PC-3 (cell line): Measurements from ENCODE around the gene IFITM2. TPM values are rescaled to one million over a fixed set of nuclear protein-coding genes. Genes with fewer than 3 reads are reported as not detected.
"Not testable (repeated sequence)": the region's sequence is repeated elsewhere in the genome, so short reads cannot be mapped to it uniquely, and the experiment has no call there.

ENCODE experiments used
- ATAC-seq: fragments of 200-7000 bp; cut with Tn5 transposase; 2 replicates; pipeline ENCODE4 v1.9.1; 2020; ENCODE audit warnings: mild to moderate bottlenecking, moderate library complexity
- BruUV-seq: library from RNA; stranded (reverse); fragments of 400-500 nt; replicated peaks from 2 replicates; lab custom pipeline; 2021; lab: Mats Ljungman, UMichigan
- CTCF ChIA-PET: fragments of 300-600 bp; sonication (Branson Sonifier 250); formaldehyde crosslinking; loops from one replicate; lab custom pipeline; 2022; ENCODE audit warnings: antibody characterized with exemption; lab: Charles Lee
- POLR2A ChIA-PET: fragments of 300-600 bp; sonication (Branson Sonifier 250); formaldehyde crosslinking; loops from one replicate; lab custom pipeline; 2022; ENCODE audit warnings: antibody characterized with exemption; ENCODE audit not compliant: unreplicated experiment; lab: Charles Lee
- DNase-seq: peaks from one replicate; pipeline ENCODE4 v3.0.0-alpha.2; 2015
- H2AFZ ChIP-seq: fragments of 300-600 bp; sonication (generic); 2 replicates; pipeline ENCODE4 v1.6.0; 2016; ENCODE audit warnings: antibody characterized with exemption, low read length
- H3F3A ChIP-seq: fragments of 300-600 bp; sonication (generic); one replicate; pipeline ENCODE4 v1.6.0; 2017; ENCODE audit warnings: antibody characterized with exemption, low read length, control low read depth, mild to moderate bottlenecking; ENCODE audit not compliant: unreplicated experiment
- H3K27ac ChIP-seq: fragments of 300-600 bp; sonication (generic); 2 replicates; pipeline ENCODE4 v1.5.1; 2016; ENCODE audit warnings: mild to moderate bottlenecking, low read length
- H3K27me3 ChIP-seq: fragments of 300-600 bp; sonication (generic); 2 replicates; pipeline ENCODE4 v1.6.1; 2016; ENCODE audit warnings: low read length, mixed read lengths
- H3K36me3 ChIP-seq: fragments of 300-600 bp; sonication (generic); 2 replicates; pipeline ENCODE4 v1.6.1; 2016; ENCODE audit warnings: low read depth, mixed run types, low read length, mixed read lengths
- H3K4me1 ChIP-seq: fragments of 300-600 bp; sonication (generic); 2 replicates; pipeline ENCODE4 v1.5.1; 2016; ENCODE audit warnings: low read length; ENCODE audit not compliant: insufficient read depth
- H3K4me2 ChIP-seq: fragments of 300-600 bp; sonication (generic); 2 replicates; pipeline ENCODE4 v1.6.0; 2016; ENCODE audit warnings: low read length
- H3K4me3 ChIP-seq: fragments of 300-600 bp; sonication (generic); 2 replicates; pipeline ENCODE4 v1.5.1; 2016; ENCODE audit warnings: mild to moderate bottlenecking, low read length, mixed read lengths
- H3K79me2 ChIP-seq: fragments of 300-600 bp; sonication (generic); 2 replicates; pipeline ENCODE4 v1.6.1; 2017; ENCODE audit warnings: low read length, mixed read lengths
- H3K9ac ChIP-seq: fragments of 300-600 bp; sonication (generic); 2 replicates; pipeline ENCODE4 v1.6.0; 2016; ENCODE audit warnings: mild to moderate bottlenecking, low read length
- H3K9me2 ChIP-seq: fragments of 300-600 bp; sonication (generic); replicated peaks from 2 replicates; pipeline ENCODE4 v1.6.1; 2016; ENCODE audit warnings: mixed run types, low read length, mixed read lengths
- H3K9me3 ChIP-seq: fragments of 300-600 bp; sonication (generic); 2 replicates; pipeline ENCODE4 v1.6.1; 2016; ENCODE audit warnings: low read length, mixed read lengths
- H4K20me1 ChIP-seq: fragments of 300-600 bp; sonication (generic); 2 replicates; pipeline ENCODE4 v1.6.1; 2016; ENCODE audit warnings: low read length, mixed read lengths
- EZH2 ChIP-seq: fragments of 300-600 bp; sonication (generic); IDR thresholded peaks from one replicate; pipeline ENCODE4 v1.6.1; 2017; ENCODE audit warnings: antibody characterized with exemption, mild to moderate bottlenecking, low read length; ENCODE audit not compliant: unreplicated experiment
- EZH2phosphoT487 ChIP-seq: fragments of 300-600 bp; sonication (generic); IDR thresholded peaks from 2 replicates; pipeline ENCODE4 v1.6.1; 2018; ENCODE audit warnings: mild to moderate bottlenecking, antibody characterized with exemption, low read length, borderline replicate concordance
- intact Hi-C: fragments of 100-400 bp; cut with micrococcal nuclease; formaldehyde crosslinking; loops from 2 replicates; pipeline ENCODE4 v1.9.0; 2023
- total RNA-seq: library from RNA; depleted of rRNA; stranded (reverse); fragments of >200 nt; gene quantifications from 2 replicates; pipeline ENCODE4 v1.2.3, GENCODE V29; 2014
- TF ChIP-seq, protein P1 (sequence below): fragments of 300-600 bp; sonication (generic); conservative IDR thresholded peaks from 2 replicates; pipeline ENCODE4 v1.5.1; 2017; ENCODE audit warnings: antibody characterized with exemption, low read depth, mild to moderate bottlenecking, low read length

Gene IFITM2
- total RNA-seq, 1 experiment from 2014 or later: 49.0 TPM

DNA sequence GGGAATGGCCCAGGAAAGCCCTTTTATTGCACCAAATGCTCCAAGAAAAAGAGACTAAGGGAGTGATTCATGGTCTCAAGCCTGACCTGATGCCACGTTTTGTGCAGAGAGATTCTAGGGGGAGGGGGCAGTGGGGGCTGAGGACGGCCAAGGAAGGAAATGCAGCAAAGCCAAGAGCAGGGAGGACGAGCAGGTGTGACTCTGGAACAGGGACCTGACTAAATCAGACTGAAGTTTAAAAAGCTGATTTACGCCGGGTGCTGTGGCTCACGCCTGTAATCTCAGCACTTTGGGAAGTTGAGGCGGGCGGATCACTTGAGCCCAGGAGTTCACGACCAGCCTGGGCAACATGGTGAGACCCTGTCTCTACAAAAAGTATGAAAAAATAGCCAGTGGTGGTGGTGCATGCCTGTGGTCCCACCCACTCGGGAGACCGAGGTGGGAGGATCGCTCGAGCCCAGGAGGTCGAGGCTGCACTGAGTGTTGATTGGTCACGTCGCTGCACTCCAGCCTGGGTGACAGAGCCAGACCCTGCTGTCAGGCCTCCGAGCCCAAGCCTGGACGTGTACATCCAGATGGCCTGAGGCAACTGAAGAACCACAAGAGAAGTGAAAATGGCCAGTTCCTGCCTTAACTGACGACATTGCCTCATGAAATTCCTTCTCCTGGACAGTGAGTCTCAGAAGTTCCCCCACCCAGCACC is 23.9 kb downstream of the IFITM2 start:
- intact Hi-C loops: no loop called here

DNA sequence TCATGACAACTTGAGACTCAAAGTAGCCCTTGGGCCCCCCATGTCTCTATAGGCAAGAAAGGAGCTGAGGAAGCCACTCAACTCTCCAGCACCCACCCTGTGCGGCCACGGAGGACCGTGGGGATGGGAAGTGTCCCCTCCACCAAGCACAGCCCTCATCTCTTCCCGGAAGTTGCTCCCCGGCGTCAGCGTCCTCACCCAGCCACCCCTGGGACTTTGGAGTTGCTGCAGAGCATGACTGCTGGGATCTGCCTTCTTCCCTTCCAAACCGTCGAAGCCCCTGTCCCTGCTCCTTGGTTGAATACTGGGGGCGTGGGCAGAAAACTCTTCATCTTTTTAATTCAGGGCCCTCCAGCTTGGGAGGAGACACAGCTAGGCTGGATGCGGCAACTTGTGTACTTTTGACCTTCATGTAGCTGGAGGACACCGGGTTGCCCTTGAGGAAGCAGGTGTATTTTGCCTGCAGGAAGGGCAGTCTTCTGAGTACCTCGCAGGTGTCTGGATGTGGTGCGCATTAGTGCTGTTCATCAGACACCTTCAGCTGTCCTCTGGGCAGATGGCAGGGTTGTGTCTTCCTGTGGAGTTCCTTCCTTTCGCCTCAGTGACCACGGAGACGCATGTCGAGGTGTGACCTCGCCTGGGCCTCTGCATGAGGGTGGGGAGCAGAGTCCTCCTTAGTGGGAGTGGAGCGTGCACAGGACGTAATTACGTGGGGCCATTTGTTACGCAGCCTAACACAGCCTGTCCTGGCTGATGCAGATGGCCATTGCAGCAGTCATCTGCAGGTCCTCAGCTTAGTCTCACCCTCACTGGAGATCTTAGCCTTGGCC is 25.2 kb downstream of the IFITM2 start:
- ChIA-PET POLR2A (no interaction called here), CTCF (no interaction called here)
- Histone ChIP-seq H3K4me3 (no peak overlapping the region), H3K9me3 (no peaks in the 10 kb centered on the region), H2AFZ (no peak overlapping the region), H3K27me3 (no peaks in the 10 kb centered on the region), H3K9ac (no peak overlapping the region), H3K79me2 (no peaks in the 10 kb centered on the region), H4K20me1 (no peaks in the 10 kb centered on the region), H3F3A (no peaks in the 10 kb centered on the region), H3K9me2 (no peaks in the 10 kb centered on the region), H3K36me3 (no peaks in the 10 kb centered on the region), H3K27ac (no peak overlapping the region), H3K4me2 (no peak overlapping the region), H3K4me1 (no peaks in the 10 kb centered on the region)
- TF ChIP-seq EZH2phosphoT487: no peak
- TF ChIP-seq, protein P1, sequence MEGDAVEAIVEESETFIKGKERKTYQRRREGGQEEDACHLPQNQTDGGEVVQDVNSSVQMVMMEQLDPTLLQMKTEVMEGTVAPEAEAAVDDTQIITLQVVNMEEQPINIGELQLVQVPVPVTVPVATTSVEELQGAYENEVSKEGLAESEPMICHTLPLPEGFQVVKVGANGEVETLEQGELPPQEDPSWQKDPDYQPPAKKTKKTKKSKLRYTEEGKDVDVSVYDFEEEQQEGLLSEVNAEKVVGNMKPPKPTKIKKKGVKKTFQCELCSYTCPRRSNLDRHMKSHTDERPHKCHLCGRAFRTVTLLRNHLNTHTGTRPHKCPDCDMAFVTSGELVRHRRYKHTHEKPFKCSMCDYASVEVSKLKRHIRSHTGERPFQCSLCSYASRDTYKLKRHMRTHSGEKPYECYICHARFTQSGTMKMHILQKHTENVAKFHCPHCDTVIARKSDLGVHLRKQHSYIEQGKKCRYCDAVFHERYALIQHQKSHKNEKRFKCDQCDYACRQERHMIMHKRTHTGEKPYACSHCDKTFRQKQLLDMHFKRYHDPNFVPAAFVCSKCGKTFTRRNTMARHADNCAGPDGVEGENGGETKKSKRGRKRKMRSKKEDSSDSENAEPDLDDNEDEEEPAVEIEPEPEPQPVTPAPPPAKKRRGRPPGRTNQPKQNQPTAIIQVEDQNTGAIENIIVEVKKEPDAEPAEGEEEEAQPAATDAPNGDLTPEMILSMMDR: no peak
- TF ChIP-seq EZH2: no peak
- no peak for DNase-seq
- intact Hi-C loops: no loop called here
- no peak for ATAC-seq
- no TSS peak for BruUV-seq

More for the DNA sequence above, 23.9 kb downstream of the IFITM2 start:
- Histone ChIP-seq H3K4me1 (no peaks in the 10 kb centered on the region), H2AFZ (no peak overlapping the region), H3F3A (no peaks in the 10 kb centered on the region), H3K9ac (no peak overlapping the region), H3K9me3 (no peaks in the 10 kb centered on the region), H4K20me1 (no peaks in the 10 kb centered on the region), H3K9me2 (no peaks in the 10 kb centered on the region), H3K27ac (no peak overlapping the region), H3K79me2 (no peaks in the 10 kb centered on the region), H3K4me2 (no peak overlapping the region), H3K4me3 (no peak overlapping the region), H3K27me3 (no peaks in the 10 kb centered on the region), H3K36me3 (no peaks in the 10 kb centered on the region)
- CTCF ChIA-PET: no interaction called here
- ATAC-seq: no peak
- POLR2A ChIA-PET: no interaction called here
- no peak for TF ChIP-seq EZH2phosphoT487
- no peak for DNase-seq
- BruUV-seq: no TSS peak

DNA sequence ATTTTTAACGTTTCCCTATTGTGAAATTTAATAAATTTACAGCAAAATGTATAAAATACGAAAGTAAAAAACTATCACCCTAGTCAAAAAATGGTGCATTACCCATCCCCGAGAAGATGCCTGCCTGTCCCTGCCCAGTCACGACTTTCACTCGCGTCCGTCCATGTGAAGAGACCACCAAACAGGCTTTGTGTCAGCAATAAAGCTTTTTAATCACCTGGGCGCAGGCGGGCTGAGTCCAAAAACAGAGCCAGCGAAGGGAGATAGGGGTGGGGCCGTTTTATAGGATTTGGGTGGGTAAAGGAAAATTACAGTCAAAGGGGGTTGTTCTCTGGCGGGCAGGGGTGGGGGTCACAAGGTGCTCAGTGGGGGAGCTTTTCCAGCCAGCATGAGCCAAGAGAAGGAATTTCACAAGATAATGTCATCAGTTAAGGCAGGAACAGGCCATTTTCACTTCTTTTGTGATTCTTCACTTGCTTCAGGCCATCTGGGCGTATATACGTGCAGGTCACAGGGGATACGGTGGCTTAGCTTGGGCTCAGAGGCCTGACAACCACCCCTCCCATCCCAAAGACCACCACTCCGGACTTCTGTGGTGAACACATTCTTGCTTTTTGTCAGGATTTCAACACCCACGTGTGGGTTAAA is 26.1 kb downstream of the IFITM2 start:
- DNase-seq, H3K9ac ChIP-seq, H3F3A ChIP-seq, CTCF ChIA-PET, H4K20me1 ChIP-seq, H3K9me2 ChIP-seq, POLR2A ChIA-PET, intact Hi-C loops, H2AFZ ChIP-seq, ATAC-seq, H3K9me3 ChIP-seq, BruUV-seq, H3K27ac ChIP-seq, H3K4me3 ChIP-seq, H3K4me2 ChIP-seq, H3K36me3 ChIP-seq, H3K4me1 ChIP-seq, H3K79me2 ChIP-seq, H3K27me3 ChIP-seq: not testable (repeated sequence)
